Fibroblast of lung (primary cell): ENCODE data around the gene CCT8L2. TPM values are rescaled to one million over a fixed set of nuclear protein-coding genes. Genes with fewer than 3 reads are reported as not detected.
A peak's percentile ranks its signal among the peaks of the same experiment; 100 is the strongest.
"Not testable (repeated sequence)": the region's sequence is repeated elsewhere in the genome, so short reads cannot be mapped to it uniquely, and the experiment has no call there.

Source experiments
- DNase-seq, 2 donors: peaks; one replicate each; pipeline versions ENCODE4 v3.0.0 to v3.0.0-alpha.2; 2010; ENCODE audit warnings: low read depth in 2 of 2
- H2AFZ ChIP-seq: 2 replicates; pipeline ENCODE4 v1.5.1; 2012; ENCODE audit warnings: low read length, control low read depth, inconsistent platforms
- H3K27ac ChIP-seq: 2 replicates; pipeline ENCODE4 v1.5.1; 2011; ENCODE audit warnings: low read length, control low read depth; ENCODE audit not compliant: insufficient read depth
- H3K27me3 ChIP-seq: 2 replicates; pipeline ENCODE4 v1.5.1; 2011; ENCODE audit warnings: mild to moderate bottlenecking, low read length; ENCODE audit not compliant: control insufficient read depth, insufficient read depth
- H3K36me3 ChIP-seq: 2 replicates; pipeline ENCODE4 v1.5.1; 2011; ENCODE audit warnings: low read length; ENCODE audit not compliant: control insufficient read depth, insufficient read depth
- H3K4me1 ChIP-seq: 2 replicates; pipeline ENCODE4 v1.5.1; 2011; ENCODE audit warnings: low read length; ENCODE audit not compliant: control insufficient read depth, insufficient read depth; ENCODE audit errors: extremely low read depth
- H3K4me2 ChIP-seq: 2 replicates; pipeline ENCODE4 v1.5.1; 2011; ENCODE audit warnings: low read length, control low read depth; ENCODE audit not compliant: insufficient read depth; ENCODE audit errors: extremely low read depth
- H3K4me3 ChIP-seq, 4 experiments: fragments of 200-600 bp in 1 of 4; sonication (generic) in 1 of 4; replicated peaks in 1 of 4; 2 replicates each; pipeline ENCODE4 v1.5.1; 2011 to 2016; ENCODE audit warnings: low read length in 4 of 4, low read depth in 3 of 4, mild to moderate bottlenecking in 3 of 4, control low read depth in 2 of 4, inconsistent platforms in 1 of 4, mixed read lengths in 1 of 4; ENCODE audit not compliant: insufficient read depth in 1 of 4; ENCODE audit errors: control extremely low read depth in 1 of 4
- H3K79me2 ChIP-seq: 2 replicates; pipeline ENCODE4 v1.5.1; 2012; ENCODE audit warnings: mild to moderate bottlenecking, low read length, inconsistent platforms; ENCODE audit not compliant: control insufficient read depth, insufficient read depth
- H3K9ac ChIP-seq: 2 replicates; pipeline ENCODE4 v1.5.1; 2011; ENCODE audit warnings: mild to moderate bottlenecking, low read length, control low read depth; ENCODE audit not compliant: insufficient read depth
- H3K9me3 ChIP-seq: 2 replicates; pipeline ENCODE4 v1.5.1; 2012; ENCODE audit warnings: low read depth, low read length; ENCODE audit not compliant: control insufficient read depth, insufficient read depth
- H4K20me1 ChIP-seq: 2 replicates; pipeline ENCODE4 v1.5.1; 2011; ENCODE audit warnings: low read length; ENCODE audit not compliant: control insufficient read depth, insufficient read depth; ENCODE audit errors: extremely low read depth
- CTCF ChIP-seq, 2 donors: IDR thresholded peaks in 1 of 2; conservative IDR thresholded peaks in 1 of 2; 1 replicate in 1 of 2; 2 replicates in 1 of 2; pipeline ENCODE4 v1.5.1; 2011 to 2012; ENCODE audit warnings: low read length in 2 of 2, control low read depth in 1 of 2, inconsistent platforms in 1 of 2, low read depth in 1 of 2, mild to moderate bottlenecking in 1 of 2
- EZH2 ChIP-seq: IDR thresholded peaks from 2 replicates; pipeline ENCODE4 v1.5.1; 2012; ENCODE audit warnings: low read length, control low read depth, mild to moderate bottlenecking; ENCODE audit errors: missing control alignments
- polyA plus RNA-seq, 2 donors: library from polyadenylated mRNA; depleted of rRNA in 1 of 2; stranded (reverse) in 1 of 2; unstranded in 1 of 2; fragments of >200 nt; gene quantifications; 2 replicates each; pipeline ENCODE4 v1.2.1, GENCODE V29; 2011 to 2012; ENCODE audit warnings: missing spikeins in 1 of 2
- total RNA-seq: library from RNA; depleted of rRNA; stranded (reverse); fragments of >200 nt; gene quantifications from 2 replicates; pipeline ENCODE4 v1.2.1, GENCODE V29; 2014

The CCT8L2 gene
- total and polyA plus RNA-seq, 2 donors (not counting 1 experiment from before 2014, with no cell fraction given), result not detected

DNA sequence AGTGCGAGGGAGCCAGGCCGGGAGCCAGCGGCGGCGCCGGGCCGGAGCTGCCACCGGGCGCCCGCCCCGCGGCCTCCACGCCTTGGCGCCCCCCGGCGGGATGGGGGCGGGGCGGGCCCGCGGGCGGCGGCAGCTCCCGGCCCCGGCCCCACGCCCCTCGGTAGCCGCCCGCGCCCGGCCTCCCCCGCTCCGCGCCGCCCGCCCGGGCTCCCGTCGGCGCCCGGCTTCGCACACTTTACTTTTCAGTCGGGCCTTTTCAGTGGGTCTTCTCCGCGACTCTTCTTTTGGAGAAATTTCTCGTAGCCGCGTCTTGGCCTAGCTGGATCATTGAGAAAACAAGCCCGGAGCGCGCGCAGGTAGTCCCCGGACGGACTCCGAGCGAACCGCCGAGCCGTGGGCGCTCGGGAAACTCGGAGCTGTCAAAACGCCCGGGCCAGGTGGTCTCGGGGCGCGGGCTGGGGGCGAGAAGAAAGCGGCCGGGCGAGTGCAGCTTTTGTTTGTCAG lies 9.7 kb upstream of the CCT8L2 start:
- H3K4me2 ChIP-seq, H3K27ac ChIP-seq, H3K4me1 ChIP-seq, H2AFZ ChIP-seq, H4K20me1 ChIP-seq, H3K9me3 ChIP-seq, H3K9ac ChIP-seq, H3K27me3 ChIP-seq, H3K36me3 ChIP-seq, H3K79me2 ChIP-seq, DNase-seq: not testable (repeated sequence)
- peak overlapping the region in 1 of 4 experiments; percentile 45 for H3K4me3 ChIP-seq

DNA sequence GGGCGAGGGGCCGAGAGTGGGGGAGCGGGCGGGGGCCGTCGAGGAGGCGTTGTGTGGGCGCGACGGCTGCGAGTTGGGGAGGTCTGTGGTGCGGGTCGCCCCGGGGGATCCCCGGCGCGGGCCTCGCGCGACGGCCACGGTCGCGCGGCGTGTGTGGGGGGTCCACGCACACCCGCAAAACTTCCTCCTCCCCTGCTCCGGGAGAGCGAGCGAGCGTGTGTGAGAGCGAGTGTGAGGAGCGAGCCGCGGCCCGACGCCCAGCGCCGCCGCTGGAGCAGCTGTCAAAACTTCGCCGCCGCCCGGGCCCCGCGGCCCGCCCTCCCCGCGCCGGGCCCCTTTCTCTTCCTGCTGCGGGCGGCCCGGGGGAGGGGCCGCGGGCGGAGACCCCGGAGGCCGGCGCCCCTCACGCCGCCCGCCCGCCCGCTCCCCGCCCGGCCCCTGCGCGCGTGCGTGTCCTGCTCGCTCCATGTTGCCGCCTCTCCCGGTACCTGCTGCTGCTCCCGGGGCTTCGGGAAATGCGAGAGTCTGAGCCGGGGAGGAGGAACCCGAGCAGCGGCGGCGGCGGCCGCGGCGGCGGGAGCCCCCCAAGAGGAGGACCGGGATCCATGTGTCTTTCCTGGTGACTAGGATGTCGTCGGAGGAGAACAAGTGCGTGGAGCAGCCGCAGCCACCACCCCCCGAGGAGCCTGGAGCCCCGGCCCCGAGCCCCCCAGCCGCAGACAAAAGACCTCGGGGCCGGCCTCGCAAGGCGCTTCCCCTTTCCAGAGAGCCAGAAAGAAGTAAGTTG lies 9.0 kb upstream of the CCT8L2 start:
- Histone ChIP-seq H3K4me2 (no peak overlapping the region), H3K4me3 (peak overlapping the region in 1 of 4 experiments; percentile 42), H3K27me3 (no peaks in the 10 kb centered on the region), H3K27ac (no peak overlapping the region), H3K9ac (no peak overlapping the region), H3K36me3 (no peaks in the 10 kb centered on the region), H4K20me1 (no peaks in the 10 kb centered on the region), H2AFZ (no peak overlapping the region), H3K79me2 (no peaks in the 10 kb centered on the region), H3K4me1 (no peaks in the 10 kb centered on the region), H3K9me3 (no peaks in the 10 kb centered on the region)
- no peak for DNase-seq
- TF ChIP-seq EZH2, result no peak
- no peak for TF ChIP-seq CTCF (conservative IDR thresholded peaks at IDR 0.05 in 1 of 2, IDR thresholded peaks at IDR 0.05 in 1 of 2; ENCODE audit: low read depth in 1 of 2, low read length in 2 of 2)

GRCh38 chr22:16600644-16601436 lies 8.2 kb upstream of the CCT8L2 start:
- not testable (repeated sequence) for H3K79me2 ChIP-seq, H4K20me1 ChIP-seq, H3K27me3 ChIP-seq, H3K4me2 ChIP-seq, H3K9ac ChIP-seq, H3K27ac ChIP-seq, H3K4me1 ChIP-seq, H3K36me3 ChIP-seq, H3K9me3 ChIP-seq, H2AFZ ChIP-seq
- DNase-seq, result peak in 1 of 2 donors; percentile 0
- H3K4me3 ChIP-seq, result peak overlapping the region in 1 of 4 experiments; percentile 35

DNA sequence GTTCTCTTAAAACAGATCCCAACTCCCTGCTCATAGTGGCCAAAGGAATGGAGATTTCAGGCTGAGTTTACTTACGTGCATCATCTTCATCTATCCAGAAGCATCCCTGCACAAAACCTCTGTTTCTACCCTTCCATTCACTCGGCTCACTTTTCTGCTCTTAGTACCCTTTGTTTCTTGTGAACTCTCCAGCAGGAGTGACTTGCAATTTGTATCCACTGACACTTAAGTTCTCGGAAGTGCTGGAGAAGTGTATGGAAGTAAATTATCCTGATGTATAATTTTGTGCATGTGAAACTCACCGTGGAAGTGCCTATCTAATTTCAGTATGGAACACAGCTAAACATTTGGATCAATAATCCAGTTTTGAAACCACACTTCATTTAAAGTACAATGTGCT lies 7.0 kb upstream of the CCT8L2 start:
- not testable (repeated sequence) for H3K9me3 ChIP-seq, H3K79me2 ChIP-seq, H3K27ac ChIP-seq, H2AFZ ChIP-seq, H3K36me3 ChIP-seq, H4K20me1 ChIP-seq, H3K4me1 ChIP-seq, DNase-seq, H3K4me2 ChIP-seq, H3K4me3 ChIP-seq, H3K9ac ChIP-seq, H3K27me3 ChIP-seq

DNA sequence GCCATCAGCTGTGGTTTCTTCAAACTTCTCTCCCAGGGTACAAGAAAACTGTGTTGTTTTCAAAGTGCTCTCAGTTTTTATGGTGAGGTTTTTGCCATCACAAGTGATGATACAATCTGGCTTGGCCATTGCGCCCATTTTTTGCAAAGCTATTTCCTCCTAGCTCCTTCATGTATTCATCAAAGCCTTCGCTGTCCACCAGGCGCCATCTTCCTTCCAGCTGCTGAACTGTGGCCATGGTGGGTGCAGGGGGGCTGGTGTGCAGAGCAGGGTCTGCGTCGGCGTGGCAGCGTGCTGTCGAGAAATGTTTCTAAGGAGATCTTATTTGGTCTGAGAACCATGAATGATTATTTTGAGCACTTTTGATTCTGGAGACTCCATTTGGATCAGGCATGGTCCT lies 2.6 kb upstream of the CCT8L2 start:
- not testable (repeated sequence) for H3K4me1 ChIP-seq, H3K27me3 ChIP-seq, H3K4me3 ChIP-seq, DNase-seq, H2AFZ ChIP-seq, H3K36me3 ChIP-seq, H3K9ac ChIP-seq, H3K9me3 ChIP-seq, H3K79me2 ChIP-seq, H3K27ac ChIP-seq, H4K20me1 ChIP-seq, H3K4me2 ChIP-seq
